ENCODE results near the gene KRTAP1-1. TPM values are rescaled to one million over a fixed set of nuclear protein-coding genes. Genes with fewer than 3 reads are reported as not detected.
"Not testable (repeated sequence)": the region's sequence is repeated elsewhere in the genome, so short reads cannot be mapped to it uniquely, and the experiment has no call there.

Gene KRTAP1-1
- total RNA-seq, 1 donor from 2014 or later: not detected

GRCh38 chr17:41001795-41002194 lies 39.5 kb downstream of the KRTAP1-1 start:
- no peaks in the 10 kb centered on the region for H3K9me3 ChIP-seq (ENCODE audit: control insufficient read depth in 3 of 3, low read length in 3 of 3)
- no peak overlapping the region for H3K9ac ChIP-seq (ENCODE audit: low read depth in 1 of 3, low read length in 3 of 3)
- no peaks in the 10 kb centered on the region for H3K36me3 ChIP-seq (ENCODE audit: control insufficient read depth in 3 of 3, insufficient read depth in 3 of 3, low read length in 3 of 3)
- no peaks in the 10 kb centered on the region for H3K4me1 ChIP-seq (ENCODE audit: control insufficient read depth in 3 of 3, insufficient read depth in 3 of 3, low read length in 3 of 3)
- H3K27ac ChIP-seq (ENCODE audit: low read depth, low read length): no peak overlapping the region
- H3K4me3 ChIP-seq (ENCODE audit: low read length in 3 of 3): no peak overlapping the region
- peaks cover 0 to 9% (median 3%) of the 10 kb centered on the region in 3 donors for H3K27me3 ChIP-seq (ENCODE audit: control insufficient read depth in 3 of 3, insufficient read depth in 3 of 3, low read length in 3 of 3)

GRCh38 chr17:40999563-40999962 lies 41.7 kb downstream of the KRTAP1-1 start, which contains the start of gene KRTAP3-2:
Gene KRTAP3-2, minus strand, starts transcription at chr17:40999906. Its CDS starts 53 bp downstream, at chr17:40999853.
- H3K36me3 ChIP-seq (ENCODE audit: control insufficient read depth in 3 of 3, insufficient read depth in 3 of 3, low read length in 3 of 3); H3K4me3 ChIP-seq (ENCODE audit: low read length in 3 of 3); H3K27ac ChIP-seq (ENCODE audit: low read depth, low read length); H3K9me3 ChIP-seq (ENCODE audit: control insufficient read depth in 3 of 3, low read length in 3 of 3); H3K4me1 ChIP-seq (ENCODE audit: control insufficient read depth in 3 of 3, insufficient read depth in 3 of 3, low read length in 3 of 3); H3K9ac ChIP-seq (ENCODE audit: low read depth in 1 of 3, low read length in 3 of 3): not testable (repeated sequence)
- H3K27me3 ChIP-seq (ENCODE audit: control insufficient read depth in 3 of 3, insufficient read depth in 3 of 3, low read length in 3 of 3): peaks cover 2 to 12% (median 3%) of the 10 kb centered on the region in 3 donors

- peaks cover 3 to 15% (median 5%) of the 10 kb centered on the region in 3 donors for H3K27me3 ChIP-seq (ENCODE audit: control insufficient read depth in 3 of 3, insufficient read depth in 3 of 3, low read length in 3 of 3)
- no peak overlapping the region for H3K27ac ChIP-seq (ENCODE audit: low read depth, low read length)
- no peaks in the 10 kb centered on the region for H3K9me3 ChIP-seq (ENCODE audit: control insufficient read depth in 3 of 3, low read length in 3 of 3)
- no peak overlapping the region for H3K4me3 ChIP-seq (ENCODE audit: low read length in 3 of 3)
- H3K4me1 ChIP-seq (ENCODE audit: control insufficient read depth in 3 of 3, insufficient read depth in 3 of 3, low read length in 3 of 3): no peaks in the 10 kb centered on the region
- no peaks in the 10 kb centered on the region for H3K36me3 ChIP-seq (ENCODE audit: control insufficient read depth in 3 of 3, insufficient read depth in 3 of 3, low read length in 3 of 3)
- no peak overlapping the region for H3K9ac ChIP-seq (ENCODE audit: low read depth in 1 of 3, low read length in 3 of 3)
Measured at GRCh38 chr17:40997361-40997760, 43.9 kb downstream of the KRTAP1-1 start.

GRCh38 chr17:40996829-40997228 lies 44.4 kb downstream of the KRTAP1-1 start:
- Histone ChIP-seq H3K36me3 (ENCODE audit: control insufficient read depth in 3 of 3, insufficient read depth in 3 of 3, low read length in 3 of 3) (no peaks in the 10 kb centered on the region), H3K27ac (ENCODE audit: low read depth, low read length) (no peak overlapping the region), H3K4me1 (ENCODE audit: control insufficient read depth in 3 of 3, insufficient read depth in 3 of 3, low read length in 3 of 3) (no peaks in the 10 kb centered on the region), H3K9ac (ENCODE audit: low read depth in 1 of 3, low read length in 3 of 3) (no peak overlapping the region), H3K27me3 (ENCODE audit: control insufficient read depth in 3 of 3, insufficient read depth in 3 of 3, low read length in 3 of 3) (peaks cover 3 to 13% (median 5%) of the 10 kb centered on the region in 3 donors), H3K4me3 (ENCODE audit: low read length in 3 of 3) (no peak overlapping the region), H3K9me3 (ENCODE audit: control insufficient read depth in 3 of 3, low read length in 3 of 3) (no peaks in the 10 kb centered on the region)

GRCh38 chr17:40995116-40995515 lies 46.1 kb downstream of the KRTAP1-1 start:
- H3K4me1 ChIP-seq (ENCODE audit: control insufficient read depth in 3 of 3, insufficient read depth in 3 of 3, low read length in 3 of 3): no peaks in the 10 kb centered on the region
- H3K4me3 ChIP-seq (ENCODE audit: low read length in 3 of 3): no peak overlapping the region
- no peaks in the 10 kb centered on the region for H3K36me3 ChIP-seq (ENCODE audit: control insufficient read depth in 3 of 3, insufficient read depth in 3 of 3, low read length in 3 of 3)
- peaks cover 3 to 9% (median 5%) of the 10 kb centered on the region in 3 donors for H3K27me3 ChIP-seq (ENCODE audit: control insufficient read depth in 3 of 3, insufficient read depth in 3 of 3, low read length in 3 of 3)
- H3K27ac ChIP-seq (ENCODE audit: low read depth, low read length): no peak overlapping the region
- no peak overlapping the region for H3K9ac ChIP-seq (ENCODE audit: low read depth in 1 of 3, low read length in 3 of 3)
- no peaks in the 10 kb centered on the region for H3K9me3 ChIP-seq (ENCODE audit: control insufficient read depth in 3 of 3, low read length in 3 of 3)

GRCh38 chr17:40993839-40994238 lies 47.4 kb downstream of the KRTAP1-1 start, which contains the start of gene KRTAP3-3:
Gene KRTAP3-3, minus strand, starts transcription at chr17:40994164. Its CDS starts 67 bp downstream, at chr17:40994097.
- Histone ChIP-seq H3K4me3 (ENCODE audit: low read length in 3 of 3) (no peak within 1 kb of the TSS), H3K9ac (ENCODE audit: low read depth in 1 of 3, low read length in 3 of 3) (no peak within 1 kb of the TSS), H3K9me3 (ENCODE audit: control insufficient read depth in 3 of 3, low read length in 3 of 3) (no peaks in the 10 kb centered on the region), H3K27ac (ENCODE audit: low read depth, low read length) (no peak within 1 kb of the TSS), H3K4me1 (ENCODE audit: control insufficient read depth in 3 of 3, insufficient read depth in 3 of 3, low read length in 3 of 3) (no peaks in the 10 kb centered on the region), H3K27me3 (ENCODE audit: control insufficient read depth in 3 of 3, insufficient read depth in 3 of 3, low read length in 3 of 3) (peaks cover 3 to 9% (median 5%) of the 10 kb centered on the region in 3 donors), H3K36me3 (ENCODE audit: control insufficient read depth in 3 of 3, insufficient read depth in 3 of 3, low read length in 3 of 3) (no peaks in the 10 kb centered on the region)

GRCh38 chr17:40993084-40993483 lies 48.2 kb downstream of the KRTAP1-1 start:
- Histone ChIP-seq H3K4me1 (ENCODE audit: control insufficient read depth in 3 of 3, insufficient read depth in 3 of 3, low read length in 3 of 3) (no peaks in the 10 kb centered on the region), H3K9ac (ENCODE audit: low read depth in 1 of 3, low read length in 3 of 3) (no peak overlapping the region), H3K9me3 (ENCODE audit: control insufficient read depth in 3 of 3, low read length in 3 of 3) (no peaks in the 10 kb centered on the region), H3K4me3 (ENCODE audit: low read length in 3 of 3) (no peak overlapping the region), H3K27ac (ENCODE audit: low read depth, low read length) (no peak overlapping the region), H3K27me3 (ENCODE audit: control insufficient read depth in 3 of 3, insufficient read depth in 3 of 3, low read length in 3 of 3) (peaks cover 3 to 9% (median 5%) of the 10 kb centered on the region in 3 donors), H3K36me3 (ENCODE audit: control insufficient read depth in 3 of 3, insufficient read depth in 3 of 3, low read length in 3 of 3) (no peaks in the 10 kb centered on the region)

GRCh38 chr17:40992666-40993065 lies 48.6 kb downstream of the KRTAP1-1 start:
- no peak overlapping the region for H3K9ac ChIP-seq (ENCODE audit: low read depth in 1 of 3, low read length in 3 of 3)
- no peaks in the 10 kb centered on the region for H3K36me3 ChIP-seq (ENCODE audit: control insufficient read depth in 3 of 3, insufficient read depth in 3 of 3, low read length in 3 of 3)
- H3K4me3 ChIP-seq (ENCODE audit: low read length in 3 of 3): no peak overlapping the region
- H3K9me3 ChIP-seq (ENCODE audit: control insufficient read depth in 3 of 3, low read length in 3 of 3): no peaks in the 10 kb centered on the region
- H3K27ac ChIP-seq (ENCODE audit: low read depth, low read length): no peak overlapping the region
- peaks cover 3 to 9% (median 5%) of the 10 kb centered on the region in 3 donors for H3K27me3 ChIP-seq (ENCODE audit: control insufficient read depth in 3 of 3, insufficient read depth in 3 of 3, low read length in 3 of 3)
- H3K4me1 ChIP-seq (ENCODE audit: control insufficient read depth in 3 of 3, insufficient read depth in 3 of 3, low read length in 3 of 3): no peaks in the 10 kb centered on the region

Small RNAs within 50 kb of the gene (small RNA-seq; reads per million reads assigned to genes)
- not detected for gene KRTAP3-4P

Other genes starting within 250 kb of the KRTAP1-1 start
- not detected for gene KRT28, start 241.5 kb downstream of the KRTAP1-1 start, total RNA-seq
- gene KRT10, start 218.8 kb downstream of the KRTAP1-1 start, total RNA-seq: 2.6 TPM
- not detected for gene KRT12, start 174.2 kb downstream of the KRTAP1-1 start, total RNA-seq
- not detected for gene KRT20, start 156.2 kb downstream of the KRTAP1-1 start, total RNA-seq
- gene KRT23, start 103.8 kb downstream of the KRTAP1-1 start, total RNA-seq: 0.52 TPM
- gene KRT39, start 74.5 kb downstream of the KRTAP1-1 start, total RNA-seq: 3.1 TPM
- 6.3 TPM for gene KRT40, start 57.1 kb downstream of the KRTAP1-1 start, total RNA-seq
- not detected for gene KRTAP3-3, start 47.3 kb downstream of the KRTAP1-1 start, total RNA-seq
- gene KRTAP3-2, start 41.5 kb downstream of the KRTAP1-1 start, total RNA-seq: not detected
- gene KRTAP3-1, start 32.3 kb downstream of the KRTAP1-1 start, total RNA-seq: not detected
- not detected for gene KRTAP1-5, start 14.2 kb downstream of the KRTAP1-1 start, total RNA-seq
- gene KRTAP1-4, start 11.3 kb downstream of the KRTAP1-1 start, total RNA-seq: not detected
- not detected for gene KRTAP1-3, start 6.6 kb downstream of the KRTAP1-1 start, total RNA-seq
- gene KRTAP2-1, start 5.9 kb upstream of the KRTAP1-1 start, total RNA-seq: not detected
- gene KRTAP2-2, start 13.8 kb upstream of the KRTAP1-1 start, total RNA-seq: not detected
- not detected for gene KRTAP2-3, start 18.7 kb upstream of the KRTAP1-1 start, total RNA-seq
- not detected for gene KRTAP2-4, start 24.4 kb upstream of the KRTAP1-1 start, total RNA-seq
- gene KRTAP4-7, start 42.7 kb upstream of the KRTAP1-1 start, total RNA-seq: not detected
- not detected for gene KRTAP4-8, start 56.7 kb upstream of the KRTAP1-1 start, total RNA-seq
- not detected for gene KRTAP4-16, start 60.8 kb upstream of the KRTAP1-1 start, total RNA-seq
- not detected for gene KRTAP4-9, start 63.9 kb upstream of the KRTAP1-1 start, total RNA-seq
- not detected for gene KRTAP4-11, start 76.9 kb upstream of the KRTAP1-1 start, total RNA-seq
- not detected for gene KRTAP4-12, start 82.7 kb upstream of the KRTAP1-1 start, total RNA-seq
- gene KRTAP4-6, start 99.1 kb upstream of the KRTAP1-1 start, total RNA-seq: not detected
- gene KRTAP4-5, start 108.4 kb upstream of the KRTAP1-1 start, total RNA-seq: not detected
- gene KRTAP4-4, start 119.3 kb upstream of the KRTAP1-1 start, total RNA-seq: not detected
- not detected for gene KRTAP4-3, start 126.8 kb upstream of the KRTAP1-1 start, total RNA-seq
- not detected for gene KRTAP4-2, start 136.8 kb upstream of the KRTAP1-1 start, total RNA-seq
- gene KRTAP4-1, start 143.5 kb upstream of the KRTAP1-1 start, total RNA-seq: not detected
- gene KRTAP9-1, start 148.4 kb upstream of the KRTAP1-1 start, total RNA-seq: not detected
- gene KRTAP9-2, start 185.2 kb upstream of the KRTAP1-1 start, total RNA-seq: not detected
- not detected for gene KRTAP9-3, start 191.0 kb upstream of the KRTAP1-1 start, total RNA-seq
- not detected for gene KRTAP9-8, start 196.5 kb upstream of the KRTAP1-1 start, total RNA-seq
- not detected for gene KRTAP9-4, start 208.2 kb upstream of the KRTAP1-1 start, total RNA-seq
- gene KRTAP9-9, start 213.9 kb upstream of the KRTAP1-1 start, total RNA-seq: not detected
- gene KRTAP9-6, start 223.9 kb upstream of the KRTAP1-1 start, total RNA-seq: not detected
- not detected for gene KRTAP9-7, start 234.2 kb upstream of the KRTAP1-1 start, total RNA-seq